SIG-M5 (cell line): Measurements from ENCODE around the gene OR2M2.

ENCODE experiments used
- DNase-seq: peaks from one replicate; lab custom pipeline; 2025; lab: John Stamatoyannopoulos, UW

OR2M2 gene, protein sequence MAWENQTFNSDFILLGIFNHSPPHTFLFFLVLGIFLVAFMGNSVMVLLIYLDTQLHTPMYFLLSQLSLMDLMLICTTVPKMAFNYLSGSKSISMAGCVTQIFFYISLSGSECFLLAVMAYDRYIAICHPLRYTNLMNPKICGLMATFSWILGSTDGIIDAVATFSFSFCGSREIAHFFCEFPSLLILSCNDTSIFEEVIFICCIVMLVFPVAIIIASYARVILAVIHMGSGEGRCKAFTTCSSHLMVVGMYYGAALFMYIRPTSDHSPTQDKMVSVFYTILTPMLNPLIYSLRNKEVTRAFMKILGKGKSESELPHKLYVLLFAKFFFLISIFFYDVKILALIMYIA

DNA sequence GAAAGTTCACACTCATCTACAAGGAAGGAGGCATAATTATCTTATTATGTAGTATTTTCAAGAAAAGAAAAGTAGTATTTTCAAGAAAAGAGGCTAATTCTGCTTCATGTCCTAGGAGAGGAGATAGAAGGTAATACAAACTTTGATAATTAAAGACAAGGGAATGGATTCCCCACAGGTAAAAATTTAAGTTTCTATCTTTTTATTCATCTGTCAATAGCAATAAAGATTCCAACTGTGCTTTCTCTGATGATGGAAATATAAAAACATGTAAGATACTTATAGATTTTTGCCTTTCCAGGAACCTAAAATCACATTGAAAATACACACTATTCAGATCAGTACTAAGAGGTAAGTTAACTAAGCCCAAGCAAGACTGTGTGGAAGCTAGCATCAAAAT, at the start of gene OR2M2:
TSS of gene OR2M2 (plus strand) at position 301 of the 400 bp plus-strand sequence. CDS start 5,165 bp downstream, outside the sequence.
- no peak for DNase-seq

DNA sequence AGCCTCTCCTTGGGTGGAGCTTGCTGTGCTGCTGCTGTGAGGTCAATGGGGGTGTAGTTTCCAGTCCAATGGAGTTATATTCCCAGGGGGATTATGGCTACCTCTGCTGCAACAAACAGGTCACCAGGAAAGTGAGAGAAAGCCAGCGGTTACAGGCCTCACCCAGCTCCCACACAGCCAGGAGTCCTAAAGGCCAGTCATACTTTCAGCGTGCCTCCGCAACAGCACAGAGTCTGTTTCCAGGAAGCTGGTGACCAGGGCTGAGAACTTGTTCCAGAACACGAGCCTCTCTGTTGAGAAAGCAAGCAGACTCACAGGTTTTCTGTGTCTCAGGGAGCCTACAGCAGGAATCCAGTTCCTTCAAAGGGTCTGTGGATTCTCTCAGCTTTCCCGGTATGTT, 47.0 kb upstream of the OR2M2 start:
- DNase-seq = no peak

DNA sequence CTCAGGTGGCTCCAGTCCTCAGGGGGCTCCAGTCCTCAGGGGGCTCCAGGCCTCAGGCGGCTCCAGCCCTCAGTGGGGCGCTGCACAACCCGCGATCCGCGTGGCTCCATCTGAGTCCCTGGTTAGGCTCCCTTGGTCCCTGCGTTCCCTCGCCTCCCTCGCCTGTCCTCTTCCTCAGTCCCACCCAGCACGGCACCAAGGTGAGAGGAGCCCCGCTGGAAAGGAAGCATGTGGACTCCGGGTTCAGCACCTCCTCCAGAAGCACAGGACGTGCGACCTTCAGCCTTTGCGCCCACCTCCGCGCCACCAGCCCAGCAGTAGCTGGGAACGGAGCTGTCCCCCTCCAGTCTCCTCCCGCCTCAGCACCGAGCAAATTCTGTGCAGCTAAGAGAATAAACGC, 37.8 kb upstream of the OR2M2 start:
- no peak for DNase-seq

DNA sequence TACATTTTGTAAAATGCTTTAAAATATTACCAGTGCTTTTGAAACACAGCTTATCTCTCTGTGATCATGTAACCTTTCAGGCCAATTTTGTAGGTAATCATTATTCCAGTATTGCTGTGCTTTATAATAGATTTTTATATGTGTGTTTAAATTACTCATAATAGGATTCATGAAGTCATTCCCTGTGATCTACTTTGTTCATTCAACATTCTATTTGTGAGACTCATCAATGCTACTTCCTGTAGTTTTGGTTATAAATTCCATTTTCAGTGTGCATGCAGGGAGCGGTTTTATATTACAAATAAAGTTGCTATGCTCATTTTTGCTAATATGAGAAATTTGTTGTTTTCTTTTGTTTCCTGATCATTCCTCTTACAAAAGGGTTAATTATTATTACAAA, 33.8 kb upstream of the OR2M2 start:
- DNase-seq = no peak

DNA sequence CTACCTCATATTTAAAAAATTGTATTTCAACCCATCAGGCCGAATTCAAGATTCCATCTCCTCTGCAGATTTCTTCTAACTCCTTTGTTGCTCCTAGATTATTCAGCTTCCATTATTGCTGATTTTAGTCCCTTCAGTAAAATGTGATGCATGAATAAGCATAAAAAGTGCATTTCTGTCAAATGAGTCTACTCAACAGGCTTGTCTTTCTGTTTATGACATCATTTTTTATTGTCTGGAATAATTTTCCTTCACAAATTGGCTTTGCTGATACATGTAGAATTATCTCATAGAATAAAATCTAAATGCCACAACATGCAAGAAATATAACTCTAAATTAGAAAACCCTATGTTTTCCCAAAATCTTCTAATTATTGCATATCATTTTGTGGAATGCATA, 31.3 kb upstream of the OR2M2 start:
- no peak for DNase-seq

DNA sequence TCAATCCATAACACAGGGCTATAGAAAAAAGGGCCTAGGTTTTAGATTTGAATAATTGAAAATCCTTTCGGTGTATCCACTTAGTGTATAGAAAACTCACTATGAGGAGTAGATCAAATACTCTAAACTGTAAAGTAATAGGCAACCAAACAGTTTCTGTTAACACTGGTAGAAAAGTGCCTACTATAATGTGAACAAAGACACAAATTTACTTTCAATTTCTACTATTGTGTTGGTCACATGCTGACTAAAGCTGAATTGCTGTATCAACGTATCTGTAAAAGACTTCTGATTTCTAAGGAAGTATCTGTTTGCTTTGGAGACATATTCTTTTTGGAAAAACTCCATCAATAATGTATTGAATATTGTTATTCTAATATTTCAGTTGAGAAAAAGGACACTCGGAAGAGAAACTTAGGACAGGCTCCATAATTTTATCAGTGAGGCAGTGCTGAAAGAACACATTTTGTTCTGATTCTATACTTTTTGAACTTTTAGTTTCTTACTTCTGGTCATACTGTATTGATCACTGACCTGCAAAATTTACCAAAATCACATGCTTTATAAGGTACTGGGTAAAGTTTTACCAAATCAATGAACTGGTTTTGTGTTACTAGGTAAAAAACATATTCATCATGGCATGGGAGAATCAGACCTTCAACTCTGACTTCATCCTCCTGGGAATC, 30.0 kb upstream of the OR2M2 start, which contains the start of gene OR2M5:
TSS of gene OR2M5 (plus strand) at position 636 of the 686 bp plus-strand sequence. CDS start at position 636, 0 bp downstream.
- DNase-seq = no peak

DNA sequence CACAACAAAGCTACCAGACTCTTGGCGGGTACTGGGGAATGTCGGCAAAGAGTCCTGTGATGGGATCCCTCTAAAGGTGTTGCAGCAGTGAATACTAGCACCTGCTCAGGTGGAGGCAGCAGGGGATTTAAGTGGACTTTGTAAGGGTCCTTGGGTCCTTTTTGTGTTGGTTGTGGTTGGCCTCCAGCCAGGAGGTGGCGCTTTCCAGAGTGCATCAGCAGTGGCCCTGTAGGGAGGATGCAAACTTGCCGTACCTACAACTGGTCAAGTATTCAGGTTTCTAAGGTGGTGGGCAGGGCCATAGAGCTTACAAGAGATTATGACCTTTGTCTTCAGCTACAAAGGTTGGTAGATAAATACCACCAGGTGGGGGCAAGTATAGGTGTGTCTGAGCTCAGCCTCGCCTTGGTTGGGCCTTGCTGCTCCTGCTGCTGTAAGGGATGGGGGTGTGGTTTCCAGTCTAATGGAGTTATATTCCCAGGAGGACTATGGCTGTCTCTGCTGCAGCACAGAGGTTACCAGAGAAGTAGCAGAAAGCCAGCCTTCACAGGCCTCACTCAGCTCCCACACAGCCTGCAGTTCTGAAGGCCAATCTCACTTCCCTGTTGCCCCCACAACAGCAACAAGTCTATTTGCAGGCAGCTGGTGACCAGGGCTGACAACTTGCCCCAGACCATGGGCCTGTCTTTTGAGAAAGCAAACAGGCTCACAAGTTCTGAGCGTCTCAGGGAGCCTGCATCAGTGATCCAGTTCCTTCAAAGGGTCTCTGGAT, 22.4 kb upstream of the OR2M2 start:
- no peak for DNase-seq

DNA sequence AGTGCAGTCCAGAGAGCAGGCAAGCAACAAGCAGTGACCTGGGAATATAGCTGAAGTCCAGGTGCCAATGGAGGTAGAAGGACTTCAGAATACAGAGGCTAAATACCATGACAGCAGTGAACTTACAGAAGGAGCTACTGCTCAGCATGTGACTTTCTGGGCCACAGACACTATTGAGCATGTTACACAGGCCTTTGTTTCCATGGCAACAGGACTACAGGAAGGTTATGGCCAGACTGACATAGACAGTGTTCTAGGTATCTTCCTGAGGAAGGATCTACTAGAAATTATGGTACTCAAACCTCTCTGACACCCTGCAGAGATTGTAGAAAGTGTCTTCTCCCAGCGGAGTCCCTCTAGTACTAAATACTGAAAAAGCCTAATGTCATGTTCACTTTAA, 18.7 kb upstream of the OR2M2 start:
- no peak for DNase-seq

DNA sequence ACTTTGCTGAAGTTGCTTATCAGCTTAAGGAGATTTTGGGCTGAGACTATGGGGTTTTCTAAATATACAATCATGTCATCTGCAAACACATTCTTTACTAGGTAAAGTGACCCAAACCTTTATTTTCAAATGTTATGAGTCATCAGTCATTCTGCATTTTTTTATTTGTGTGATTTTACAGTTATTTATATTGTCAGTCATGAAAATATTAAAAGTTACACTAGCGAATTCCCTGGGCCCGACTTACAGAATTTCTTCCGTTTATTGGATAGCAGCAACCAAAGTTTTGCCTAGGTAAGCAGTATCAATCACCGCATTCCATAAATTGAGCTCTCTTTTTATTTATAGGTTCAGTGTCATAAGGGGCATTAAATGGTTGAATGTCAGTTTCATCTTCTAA, 15.9 kb upstream of the OR2M2 start:
- no peak for DNase-seq

DNA sequence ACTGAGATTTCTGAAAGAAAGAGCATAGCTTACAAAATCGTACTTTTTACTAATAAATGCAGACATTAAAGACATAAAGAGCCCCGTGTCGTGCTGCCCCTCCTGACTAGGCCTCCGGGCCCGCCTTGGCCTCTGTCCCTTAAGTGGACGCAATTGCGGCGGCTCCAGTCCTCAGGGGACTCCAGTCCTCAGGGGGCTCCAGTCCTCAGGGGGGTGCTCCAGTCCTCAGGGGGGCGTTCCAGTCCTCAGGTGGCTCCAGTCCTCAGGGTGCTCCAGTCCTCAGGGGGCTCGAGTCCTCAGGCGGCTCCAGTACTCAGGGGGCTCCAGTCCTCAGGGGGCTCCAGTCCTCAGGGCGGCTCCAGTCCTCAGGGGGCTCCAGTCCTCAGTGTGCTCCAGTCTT, 10.6 kb upstream of the OR2M2 start:
- no peak for DNase-seq

DNA sequence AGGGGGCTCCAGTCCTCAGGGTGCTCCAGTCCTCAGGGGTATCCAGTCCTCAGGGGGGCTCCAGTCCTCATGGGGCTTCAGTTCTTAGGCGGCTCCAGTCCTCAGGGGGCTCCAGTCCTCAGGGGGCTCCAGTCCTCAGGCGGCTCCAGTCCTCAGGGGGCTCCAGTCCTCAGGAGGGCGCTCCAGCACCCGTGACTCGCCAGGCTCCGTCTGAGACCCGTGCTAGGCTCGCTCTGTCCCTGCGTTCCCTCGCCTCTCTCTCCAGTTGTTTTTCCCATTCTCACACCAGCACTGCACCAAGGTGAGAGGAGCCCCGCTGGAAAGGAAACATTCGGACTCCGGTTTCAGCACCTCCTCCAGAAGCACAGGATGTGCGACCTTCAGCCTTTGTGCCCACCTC, 9.4 kb upstream of the OR2M2 start:
- no peak for DNase-seq

DNA sequence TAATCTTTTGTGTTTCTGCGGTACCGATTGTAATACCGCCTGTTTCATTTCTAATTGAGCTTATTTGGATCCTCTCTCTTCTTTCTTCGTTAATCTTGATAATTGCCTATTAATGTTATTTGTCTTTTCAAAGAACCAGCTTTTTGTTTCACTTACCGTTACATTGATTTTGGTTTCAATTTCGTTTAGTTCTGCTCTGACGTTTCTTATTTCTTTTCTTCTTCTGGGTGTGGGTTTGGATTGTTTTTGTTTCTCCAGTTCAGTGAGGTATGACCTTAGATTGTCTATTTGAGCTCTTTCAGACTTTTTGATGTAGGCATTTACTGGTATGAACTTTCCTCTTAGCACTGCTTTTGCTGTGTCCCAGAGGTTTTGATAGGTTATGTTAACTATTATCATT, 9.4 kb downstream of the OR2M2 start:
- no peak for DNase-seq

DNA sequence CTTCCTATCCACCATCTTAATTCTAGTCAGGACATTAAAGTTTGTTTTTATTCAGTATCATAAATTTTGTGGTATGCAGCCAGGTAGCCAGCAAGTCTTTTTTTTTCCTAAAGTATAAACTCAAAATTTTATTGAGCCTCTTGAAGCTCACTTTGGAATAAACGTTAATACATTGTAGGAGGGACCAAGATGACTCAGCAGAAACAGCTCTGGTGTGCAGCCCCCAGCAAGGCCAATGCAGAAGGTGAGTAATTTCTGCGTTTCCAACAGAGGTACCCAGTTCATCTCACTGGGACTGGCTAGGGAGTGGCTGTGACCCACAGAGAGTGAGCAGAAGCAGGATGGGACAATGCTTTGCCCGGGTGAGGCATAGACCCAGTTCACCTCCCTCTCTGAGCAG, 12.7 kb downstream of the OR2M2 start:
- DNase-seq = no peak

DNA sequence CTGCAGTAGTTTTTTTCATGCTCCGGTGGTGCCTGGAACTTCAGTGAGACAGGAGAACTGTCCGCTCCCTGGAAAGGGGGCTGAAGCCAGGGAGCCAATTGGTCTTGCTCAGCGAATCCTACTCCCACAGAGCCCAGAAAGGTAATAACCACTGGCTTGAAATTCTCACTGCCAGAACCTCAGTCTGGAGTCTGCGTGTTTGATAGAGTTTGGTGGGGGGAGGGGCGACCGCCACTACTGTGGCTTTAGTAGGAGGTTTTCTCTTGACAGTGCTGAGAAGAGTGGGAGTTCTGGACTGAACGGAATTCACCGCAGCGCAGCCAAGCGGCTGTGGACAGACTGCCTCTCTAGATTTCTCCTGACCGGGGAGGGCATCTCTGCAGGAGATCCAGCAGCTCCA, 14.4 kb downstream of the OR2M2 start:
- DNase-seq = no peak

DNA sequence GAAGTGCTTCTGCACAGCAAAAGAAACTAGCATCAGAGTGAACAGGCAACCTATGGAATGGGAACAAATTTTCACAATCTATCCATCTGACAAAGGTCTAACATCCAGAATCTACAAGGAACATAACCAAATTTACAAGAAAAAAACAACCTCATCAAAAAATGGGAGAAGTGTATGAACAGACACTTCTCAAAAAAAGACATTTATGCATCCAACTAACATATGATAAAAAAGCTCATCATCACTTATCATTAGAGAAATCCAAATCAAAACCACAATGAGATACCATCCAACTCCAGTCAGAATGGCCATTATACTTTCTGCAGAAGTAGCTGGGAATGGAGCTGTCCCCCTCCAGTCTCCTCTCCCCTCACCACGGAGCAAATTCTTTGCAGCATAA, 19.5 kb downstream of the OR2M2 start:
- no peak for DNase-seq

DNA sequence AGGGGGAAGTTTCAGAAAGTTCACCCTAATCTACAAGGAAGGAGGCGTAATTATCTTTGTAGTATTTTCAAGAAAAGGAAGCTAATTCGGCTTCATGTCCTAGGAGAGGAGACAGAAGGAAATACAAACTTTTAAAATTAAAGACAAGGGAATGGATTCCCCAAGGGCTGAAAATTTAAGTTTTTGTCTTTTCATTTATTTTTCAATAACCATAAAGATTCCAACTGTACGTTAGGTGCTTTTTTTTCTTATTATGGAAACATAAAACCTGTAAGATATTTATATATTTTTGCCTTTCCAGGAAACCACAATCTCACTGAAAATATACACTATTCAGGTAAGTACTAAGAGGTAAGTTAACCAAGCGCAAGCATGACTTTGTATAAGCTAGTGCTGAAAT, 22.3 kb downstream of the OR2M2 start, which contains the start of gene OR2M3:
TSS of gene OR2M3 (plus strand) at position 301 of the 400 bp plus-strand sequence. CDS start 5,803 bp downstream, outside the sequence.
- no peak for DNase-seq

DNA sequence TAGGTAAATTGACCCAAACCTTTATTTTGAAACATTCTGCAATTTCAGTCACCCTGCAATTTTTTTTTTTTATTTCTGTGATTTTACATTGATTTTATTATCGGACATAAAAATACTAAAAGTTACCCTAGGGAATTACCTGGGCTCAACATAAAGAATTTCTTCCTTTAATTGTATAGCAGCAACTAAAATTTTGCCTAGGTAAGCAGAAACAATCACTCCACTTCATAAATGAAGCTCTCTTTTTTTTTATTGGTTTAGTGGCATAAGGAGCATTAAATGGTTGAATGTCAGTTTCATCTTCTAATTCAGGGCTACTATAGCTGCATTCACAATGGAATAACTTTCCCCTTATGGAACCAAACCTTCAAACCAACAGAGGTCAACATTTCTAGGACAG, 41.3 kb downstream of the OR2M2 start:
- DNase-seq = no peak

DNA sequence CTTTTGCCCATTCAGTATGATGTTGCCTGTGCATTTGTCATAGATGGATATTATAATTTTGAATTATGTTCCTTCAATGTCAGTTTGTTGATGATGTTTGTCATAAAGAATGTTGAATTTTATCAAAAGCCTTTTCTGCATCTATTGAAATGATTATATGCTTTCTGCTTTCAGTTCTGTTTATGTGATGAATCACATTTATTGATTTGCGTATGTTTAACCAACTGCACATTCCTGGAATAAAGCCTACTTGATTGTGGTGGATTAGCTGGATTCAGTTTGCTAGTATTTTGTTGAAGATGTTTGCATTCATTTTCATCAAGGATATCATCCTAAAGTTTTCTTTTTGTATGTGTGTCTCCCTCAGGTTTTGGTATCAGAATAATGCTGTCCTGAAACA, 50.9 kb downstream of the OR2M2 start:
- DNase-seq = no peak

DNA sequence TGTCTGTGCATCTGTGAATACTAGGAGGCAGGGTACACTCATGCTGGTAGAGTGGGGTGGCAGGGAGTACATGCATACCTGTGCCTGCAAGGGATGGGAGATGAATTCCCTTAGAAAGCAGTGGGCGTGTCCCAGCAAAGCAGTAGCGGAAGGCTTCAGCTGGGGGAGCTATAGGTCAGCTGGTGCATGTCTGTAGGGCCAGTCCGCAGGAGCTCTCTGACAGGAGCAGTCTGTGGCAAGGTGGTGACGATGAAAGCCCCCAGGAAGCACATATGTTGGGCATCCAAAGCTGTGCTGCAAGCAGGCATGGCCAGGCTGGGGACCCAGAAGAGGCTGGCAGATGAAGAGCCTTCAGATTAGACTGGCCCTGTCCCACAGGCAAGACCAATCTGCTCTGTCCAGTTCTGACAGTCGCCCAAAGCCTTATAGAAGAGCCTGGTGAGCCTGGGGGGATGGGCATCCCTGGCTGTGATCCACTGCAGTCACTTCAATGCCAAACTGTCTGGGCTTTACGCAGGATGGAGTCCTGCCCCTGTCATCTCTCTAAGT, 54.8 kb downstream of the OR2M2 start:
- no peak for DNase-seq
